Retina (tissue), 1 donor: Measurements from ENCODE around the gene MLEC.

Source experiments
- DNase-seq: peaks from one replicate; pipeline ENCODE4 v3.0.0-alpha.2; 2016

MLEC gene

GRCh38 chr12:120750806-120751205, 63.9 kb downstream of the MLEC start:
- no peak for DNase-seq

- no peak for DNase-seq
These were observed 64.4 kb downstream of the MLEC start for GRCh38 chr12:120751389-120751788.
